Activated gamma-delta T cell (primary cell): ENCODE results near the gene ZMYM2.

ENCODE experiments used
- DNase-seq: peaks from one replicate; lab custom pipeline; 2025; lab: John Stamatoyannopoulos, UW

ZMYM2 gene

GRCh38 chr13:20134732-20135131 is 176.2 kb downstream of the ZMYM2 start:
- DNase-seq: no peak

- DNase-seq: no peak
Measured at GRCh38 chr13:20136781-20137703, 178.5 kb downstream of the ZMYM2 start.

GRCh38 chr13:20137875-20138274 is 179.3 kb downstream of the ZMYM2 start:
- no peak for DNase-seq

GRCh38 chr13:20140487-20140886 is 182.0 kb downstream of the ZMYM2 start:
- DNase-seq: no peak
